ENCODE measurements around the gene SIKE1.

The SIKE1 gene

GRCh38 chr1:114725230-114725629 lies 55.3 kb downstream of the SIKE1 start:
- H3K4me3 ChIP-seq (ENCODE audit: low read depth, low read length), result no peak overlapping the region
- in situ Hi-C loops (cut with HindIII; ENCODE audit: low sequenced_read_pairs), result no loop called here

DNA sequence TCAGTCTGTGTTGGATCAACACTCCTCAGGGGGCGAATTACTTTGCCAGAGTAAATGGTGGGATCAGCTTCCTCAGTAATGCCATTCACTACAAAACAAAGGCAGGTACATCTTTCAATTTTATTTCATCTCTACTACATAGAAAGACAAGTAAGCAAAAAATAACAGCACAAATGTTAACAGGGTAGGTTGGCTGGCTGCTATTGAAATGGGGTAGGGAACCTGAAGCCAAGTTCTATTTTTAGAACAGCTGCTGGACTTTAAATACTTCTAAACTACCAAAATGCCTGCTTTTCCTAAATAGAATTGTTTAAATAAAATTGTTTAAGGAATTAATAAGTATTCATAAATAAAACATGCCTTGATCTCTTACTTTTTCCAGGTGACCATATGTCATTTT lies 56.6 kb downstream of the SIKE1 start:
- in situ Hi-C loops (cut with HindIII; ENCODE audit: low sequenced_read_pairs), result no loop called here
- no peak for DNase-seq (ENCODE audit: low read depth, low spot score)
- TF ChIP-seq, protein P1, sequence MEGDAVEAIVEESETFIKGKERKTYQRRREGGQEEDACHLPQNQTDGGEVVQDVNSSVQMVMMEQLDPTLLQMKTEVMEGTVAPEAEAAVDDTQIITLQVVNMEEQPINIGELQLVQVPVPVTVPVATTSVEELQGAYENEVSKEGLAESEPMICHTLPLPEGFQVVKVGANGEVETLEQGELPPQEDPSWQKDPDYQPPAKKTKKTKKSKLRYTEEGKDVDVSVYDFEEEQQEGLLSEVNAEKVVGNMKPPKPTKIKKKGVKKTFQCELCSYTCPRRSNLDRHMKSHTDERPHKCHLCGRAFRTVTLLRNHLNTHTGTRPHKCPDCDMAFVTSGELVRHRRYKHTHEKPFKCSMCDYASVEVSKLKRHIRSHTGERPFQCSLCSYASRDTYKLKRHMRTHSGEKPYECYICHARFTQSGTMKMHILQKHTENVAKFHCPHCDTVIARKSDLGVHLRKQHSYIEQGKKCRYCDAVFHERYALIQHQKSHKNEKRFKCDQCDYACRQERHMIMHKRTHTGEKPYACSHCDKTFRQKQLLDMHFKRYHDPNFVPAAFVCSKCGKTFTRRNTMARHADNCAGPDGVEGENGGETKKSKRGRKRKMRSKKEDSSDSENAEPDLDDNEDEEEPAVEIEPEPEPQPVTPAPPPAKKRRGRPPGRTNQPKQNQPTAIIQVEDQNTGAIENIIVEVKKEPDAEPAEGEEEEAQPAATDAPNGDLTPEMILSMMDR (IDR thresholded peaks at IDR 0.05; ENCODE audit: low read depth, low read length), result no peak
- no peak overlapping the region for H3K4me3 ChIP-seq (ENCODE audit: low read depth, low read length)

More at GRCh38 chr1:114725230-114725629, 55.3 kb downstream of the SIKE1 start:
- TF ChIP-seq, protein P1 (IDR thresholded peaks at IDR 0.05; ENCODE audit: low read depth, low read length), result no peak
- no peak for DNase-seq (ENCODE audit: low read depth, low spot score)

GRCh38 chr1:114723457-114723856 lies 57.0 kb downstream of the SIKE1 start:
- TF ChIP-seq, protein P1 (IDR thresholded peaks at IDR 0.05; ENCODE audit: low read depth, low read length), result no peak
- no peak overlapping the region for H3K4me3 ChIP-seq (ENCODE audit: low read depth, low read length)
- no peak for DNase-seq (ENCODE audit: low read depth, low spot score)
- in situ Hi-C loops (cut with HindIII; ENCODE audit: low sequenced_read_pairs), result no loop called here

DNA sequence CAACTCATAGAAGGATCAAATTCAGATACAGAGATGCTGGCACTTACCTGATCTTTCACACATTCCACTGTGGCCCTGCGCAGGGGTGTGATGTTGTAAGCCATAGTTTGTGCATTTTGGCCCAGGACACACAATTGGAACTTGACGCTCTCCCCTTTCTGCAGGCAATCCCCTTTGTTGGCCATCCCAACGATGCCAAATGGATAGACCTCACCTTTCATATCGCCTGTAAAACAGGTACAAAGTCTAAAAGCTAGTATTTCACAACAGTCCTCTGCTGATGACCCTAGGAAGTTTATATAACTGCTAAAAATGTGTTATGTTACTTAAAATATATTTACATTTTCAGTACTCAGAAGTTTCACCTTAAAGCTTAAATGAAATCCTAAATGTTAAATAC lies 60.0 kb downstream of the SIKE1 start:
- in situ Hi-C loops (cut with HindIII; ENCODE audit: low sequenced_read_pairs), result no loop called here
- DNase-seq (ENCODE audit: low read depth, low spot score), result no peak
- TF ChIP-seq, protein P1 (IDR thresholded peaks at IDR 0.05; ENCODE audit: low read depth, low read length), result no peak

More for the DNA sequence above, 60.0 kb downstream of the SIKE1 start:
- H3K4me3 ChIP-seq (ENCODE audit: low read depth, low read length), result no peak overlapping the region
